Ovary (tissue), 3 donors: ENCODE results near the gene COL23A1.

Source experiments
- POLR2A ChIP-seq: fragments of 450-650 bp; IDR thresholded peaks from one replicate; pipeline ENCODE4 v1.6.1; 2017; ENCODE audit warnings: antibody characterized with exemption, mild to moderate bottlenecking, moderate library complexity
- TF ChIP-seq, protein P1 (sequence below), 3 donors: fragments of 450-650 bp in 2 of 3; fragments of 200-600 bp in 1 of 3; IDR thresholded peaks; one replicate each; pipeline versions ENCODE4 v1.5.1 to v1.8.0; 2016 to 2022; ENCODE audit warnings: antibody characterized with exemption in 3 of 3, mild to moderate bottlenecking in 1 of 3
- donor health status: DM: no; HTN: no; CAD: no.

DNA sequence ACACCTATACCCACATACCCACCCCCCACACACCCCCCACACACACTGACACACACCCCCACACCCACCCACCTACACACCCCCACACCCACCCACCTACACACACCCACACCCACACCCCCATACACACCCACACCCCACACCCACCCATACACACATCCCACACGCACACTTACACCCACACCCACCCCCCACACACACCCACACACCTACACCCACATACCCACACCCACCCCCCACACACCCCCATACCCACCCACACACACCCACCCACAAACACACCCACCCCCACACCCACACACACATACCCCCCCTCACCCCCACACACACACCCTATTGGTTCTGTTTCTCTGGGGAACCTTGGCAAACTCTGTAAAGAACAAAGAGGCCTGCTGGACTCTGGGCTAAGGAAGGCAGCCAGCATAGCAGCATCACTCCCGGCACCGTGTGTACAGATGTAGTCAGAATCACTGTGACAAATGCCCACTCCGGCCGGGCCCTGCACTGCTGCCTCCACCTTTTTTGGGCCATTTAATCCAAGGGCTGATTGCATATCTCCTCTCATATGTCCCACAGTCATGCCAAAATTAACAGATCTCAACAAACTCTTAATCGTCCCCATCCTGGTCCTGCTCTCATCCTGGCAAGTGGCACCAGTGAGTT lies 42.3 kb downstream of the COL23A1 start:
- TF ChIP-seq POLR2A = no peak
- TF ChIP-seq, protein P1, sequence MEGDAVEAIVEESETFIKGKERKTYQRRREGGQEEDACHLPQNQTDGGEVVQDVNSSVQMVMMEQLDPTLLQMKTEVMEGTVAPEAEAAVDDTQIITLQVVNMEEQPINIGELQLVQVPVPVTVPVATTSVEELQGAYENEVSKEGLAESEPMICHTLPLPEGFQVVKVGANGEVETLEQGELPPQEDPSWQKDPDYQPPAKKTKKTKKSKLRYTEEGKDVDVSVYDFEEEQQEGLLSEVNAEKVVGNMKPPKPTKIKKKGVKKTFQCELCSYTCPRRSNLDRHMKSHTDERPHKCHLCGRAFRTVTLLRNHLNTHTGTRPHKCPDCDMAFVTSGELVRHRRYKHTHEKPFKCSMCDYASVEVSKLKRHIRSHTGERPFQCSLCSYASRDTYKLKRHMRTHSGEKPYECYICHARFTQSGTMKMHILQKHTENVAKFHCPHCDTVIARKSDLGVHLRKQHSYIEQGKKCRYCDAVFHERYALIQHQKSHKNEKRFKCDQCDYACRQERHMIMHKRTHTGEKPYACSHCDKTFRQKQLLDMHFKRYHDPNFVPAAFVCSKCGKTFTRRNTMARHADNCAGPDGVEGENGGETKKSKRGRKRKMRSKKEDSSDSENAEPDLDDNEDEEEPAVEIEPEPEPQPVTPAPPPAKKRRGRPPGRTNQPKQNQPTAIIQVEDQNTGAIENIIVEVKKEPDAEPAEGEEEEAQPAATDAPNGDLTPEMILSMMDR (IDR thresholded peaks at IDR 0.05) = no peak
